NCI-H2107 treated with DMSO at 0.1 percent for 48 hours (cell line): ENCODE measurements around the gene ARSK.
"Not testable (repeated sequence)": the region's sequence is repeated elsewhere in the genome, so short reads cannot be mapped to it uniquely, and the experiment has no call there.

Experiments used
- DNase-seq: peaks from one replicate; lab custom pipeline; 2025; ENCODE audit not compliant: unreplicated experiment; lab: John Stamatoyannopoulos, UW

The ARSK gene

DNA sequence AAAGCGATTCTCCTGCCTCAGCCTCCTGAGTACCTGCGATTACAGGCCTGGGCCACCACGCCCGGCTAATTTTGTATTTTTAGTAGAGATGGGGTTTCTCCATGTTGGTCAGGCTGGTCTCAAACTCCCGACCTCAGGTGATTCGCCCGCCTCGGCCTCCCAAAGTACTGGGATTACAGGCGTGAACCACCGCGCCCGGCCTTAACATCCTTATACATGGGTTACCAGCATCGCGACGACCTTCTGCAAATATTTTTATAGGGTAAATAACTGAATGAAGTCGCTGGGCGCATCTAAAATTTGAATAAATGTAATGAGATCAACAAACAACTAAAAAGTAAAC is 91.3 kb downstream of the ARSK start:
- not testable (repeated sequence) for DNase-seq

DNA sequence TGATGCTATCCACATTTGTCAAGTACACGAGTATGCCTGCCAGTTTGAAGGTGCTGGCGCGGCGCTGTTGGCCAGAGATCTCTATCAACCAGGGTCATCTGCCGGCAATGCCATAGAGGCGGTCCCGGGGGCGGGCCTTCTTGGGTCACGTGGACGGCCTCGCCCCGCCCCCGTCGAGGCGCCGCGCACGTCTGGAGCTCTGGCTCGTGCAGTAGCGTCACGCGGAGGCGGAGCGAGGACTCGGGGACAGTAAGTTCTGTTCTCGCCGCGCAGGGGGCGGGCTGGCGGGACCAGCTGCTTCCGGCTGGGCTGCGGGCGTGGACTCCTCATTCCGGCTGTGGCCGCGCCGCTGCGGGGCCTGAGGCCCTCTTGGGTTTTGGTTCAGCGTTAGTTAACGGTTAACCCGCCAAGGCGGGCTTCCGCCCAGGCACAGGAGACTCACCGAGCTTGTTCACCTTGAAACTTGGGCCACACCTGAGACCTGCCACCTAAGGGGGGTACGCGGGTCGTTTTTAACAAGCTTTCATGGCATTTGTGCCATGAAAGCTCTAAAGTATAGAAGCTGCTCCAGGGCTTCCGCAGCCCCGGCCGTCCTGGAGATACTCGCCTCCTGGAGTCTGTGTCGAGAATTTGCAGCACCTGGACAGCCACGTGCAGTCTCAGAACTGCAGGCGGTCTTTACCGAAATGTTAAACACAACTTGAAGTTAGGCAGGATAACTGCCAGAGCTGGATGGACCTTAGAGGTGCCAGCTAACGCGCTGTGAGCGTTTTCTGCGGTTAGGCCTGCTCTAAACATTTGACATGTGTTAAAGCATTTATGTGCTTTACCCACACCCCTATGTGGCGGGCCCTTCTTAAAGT is 91.9 kb downstream of the ARSK start, which contains the start of gene RFESD:
Gene RFESD, plus strand, starts transcription at position 209 of the 863 bp plus-strand sequence. CDS start 5,495 bp downstream, outside the sequence.
- DNase-seq: peak; percentile 79

DNA sequence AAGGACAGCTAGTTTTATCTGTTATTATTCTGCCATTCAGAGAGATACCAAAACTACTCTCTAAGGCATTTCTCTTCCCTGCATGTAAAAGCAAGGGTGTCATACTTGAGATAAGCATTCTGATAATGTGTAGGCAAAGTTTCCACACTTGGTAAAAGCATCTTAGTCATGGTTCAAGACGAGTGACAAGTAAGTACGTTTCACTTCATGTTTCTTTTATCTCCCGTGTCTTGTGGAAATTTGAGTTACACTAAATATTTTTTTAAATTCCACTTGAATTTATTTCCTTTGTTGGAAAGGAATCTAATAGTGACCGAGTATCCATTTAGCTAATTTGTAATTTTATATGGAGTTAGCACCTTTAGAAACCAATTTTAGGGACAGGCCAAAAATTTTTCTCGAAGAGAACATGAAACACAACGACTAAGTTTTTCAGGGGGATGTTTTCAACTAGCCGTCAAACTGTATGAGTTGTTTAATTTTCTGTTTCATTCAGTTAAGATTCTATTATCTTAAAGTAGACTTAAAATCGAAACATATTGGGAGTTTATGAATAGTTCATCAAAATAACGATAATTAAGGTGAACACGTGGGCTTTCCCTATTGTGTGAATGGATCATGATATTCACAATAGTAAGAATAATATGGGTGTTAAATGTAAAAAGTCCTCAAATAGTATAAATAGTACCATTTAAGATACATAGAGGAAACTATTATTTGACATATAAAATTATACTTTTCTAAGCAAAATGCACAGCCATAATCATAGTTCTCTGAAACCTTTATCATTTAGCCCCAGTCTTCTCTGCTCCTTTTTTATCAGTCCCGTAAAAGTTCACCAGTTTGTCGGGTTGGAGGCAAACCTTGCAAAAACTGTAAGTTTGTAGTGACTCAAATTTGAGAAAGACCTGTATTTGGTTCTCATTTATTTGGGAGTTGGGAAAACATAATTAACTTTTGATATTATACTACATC is 93.3 kb downstream of the ARSK start:
- no peak for DNase-seq

DNA sequence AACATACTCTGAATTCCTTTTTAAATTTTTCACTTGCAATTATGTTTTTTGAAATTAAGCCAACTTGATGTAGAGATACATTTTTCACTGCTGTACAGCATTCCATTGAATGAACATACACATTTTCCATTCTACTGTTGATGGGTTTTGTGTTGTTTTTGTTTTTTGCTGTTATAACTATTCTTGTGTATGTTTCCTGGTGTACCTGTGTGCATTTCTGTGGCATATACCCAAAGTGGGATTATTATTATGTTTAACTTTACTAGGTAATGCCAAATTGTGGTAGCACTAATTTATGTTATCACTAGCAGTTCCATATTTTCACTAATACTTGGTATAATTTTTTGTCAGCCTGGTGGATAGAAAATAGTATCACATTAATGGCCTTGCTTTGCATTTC is 94.4 kb downstream of the ARSK start:
- no peak for DNase-seq

DNA sequence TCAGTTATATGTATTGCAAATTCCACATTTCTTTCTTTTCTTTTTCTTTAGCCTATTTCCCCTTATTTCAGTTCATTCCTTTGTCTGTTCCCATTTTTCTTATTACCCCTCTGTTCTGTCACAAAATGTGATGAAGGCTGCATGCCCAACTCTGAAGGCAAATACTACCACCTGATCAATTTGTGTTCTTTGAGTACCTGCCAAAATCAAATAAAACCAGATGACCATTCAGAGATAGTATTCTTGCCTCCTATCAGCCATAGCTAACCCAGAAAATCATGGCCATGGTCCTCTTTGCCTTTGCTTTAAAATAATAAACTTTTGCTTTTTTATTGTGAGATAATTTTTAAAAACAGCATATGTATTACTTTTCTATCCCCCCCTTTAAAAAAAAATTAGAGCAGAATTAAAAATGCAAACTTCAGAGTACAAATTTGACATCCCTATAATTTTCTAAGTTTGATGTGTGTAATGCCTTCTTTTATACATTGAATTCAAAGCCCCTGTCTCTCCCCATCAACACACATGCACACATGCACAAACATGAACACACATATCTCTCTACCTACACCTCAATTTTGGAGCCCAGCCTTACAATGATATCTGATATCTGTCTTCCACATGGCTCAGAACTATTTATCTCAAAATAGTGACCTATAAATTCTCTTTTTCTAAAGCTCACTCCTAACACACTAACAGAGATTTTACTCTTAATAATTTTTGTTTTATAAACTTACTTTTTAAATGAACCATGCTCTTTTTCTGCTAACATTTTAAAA is 95.1 kb downstream of the ARSK start:
- DNase-seq: no peak

DNA sequence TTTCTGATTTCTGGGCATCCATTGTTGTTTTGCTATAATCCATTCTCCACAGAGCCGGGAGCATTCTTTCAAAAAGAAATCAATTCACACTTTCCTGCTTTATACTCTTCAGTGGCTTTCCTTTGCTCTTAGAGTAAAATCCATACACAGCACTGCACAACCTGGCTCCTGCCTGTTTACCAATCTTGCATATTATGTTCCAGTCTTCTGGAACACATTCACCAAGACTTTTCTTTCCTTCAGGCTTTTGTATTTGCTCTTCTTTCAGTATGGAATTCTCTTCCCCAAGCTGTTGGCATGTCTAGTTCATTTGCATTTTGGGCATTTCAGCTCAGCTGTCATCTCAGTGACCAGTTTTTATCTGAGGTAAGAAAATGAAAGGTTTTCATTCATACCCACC is 97.9 kb downstream of the ARSK start:
- DNase-seq: no peak

DNA sequence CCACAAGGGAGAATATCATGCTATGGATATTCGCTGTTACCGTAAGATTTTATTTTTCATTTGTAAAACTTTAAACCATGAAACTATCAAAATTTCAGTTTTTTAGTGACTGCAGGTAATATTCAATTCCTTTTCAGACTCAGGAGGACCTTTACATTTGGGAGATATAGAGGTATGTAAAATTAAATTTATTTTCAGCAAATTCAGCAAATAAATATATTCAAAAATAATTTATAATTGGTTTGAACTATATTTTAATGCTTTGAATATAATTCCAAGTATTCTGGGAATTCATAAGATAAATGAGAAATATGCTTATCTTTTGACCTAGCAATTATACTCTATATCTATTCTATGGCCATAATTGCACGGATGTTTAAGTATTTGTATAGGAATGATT is 99.3 kb downstream of the ARSK start:
- DNase-seq: no peak
